GM12873 (cell line): Measurements from ENCODE around the gene MLYCD.

Experiments
- TF ChIP-seq, protein P1 (sequence below): IDR thresholded peaks from 2 replicates; pipeline ENCODE4 v1.5.1; 2012; ENCODE audit warnings: low read depth, mild to moderate bottlenecking, moderate library complexity, low read length, control low read depth; ENCODE audit not compliant: insufficient read depth; ENCODE audit errors: missing control alignments

MLYCD gene

GRCh38 chr16:83948914-83949723, 50.2 kb downstream of the MLYCD start:
- TF ChIP-seq, protein P1, sequence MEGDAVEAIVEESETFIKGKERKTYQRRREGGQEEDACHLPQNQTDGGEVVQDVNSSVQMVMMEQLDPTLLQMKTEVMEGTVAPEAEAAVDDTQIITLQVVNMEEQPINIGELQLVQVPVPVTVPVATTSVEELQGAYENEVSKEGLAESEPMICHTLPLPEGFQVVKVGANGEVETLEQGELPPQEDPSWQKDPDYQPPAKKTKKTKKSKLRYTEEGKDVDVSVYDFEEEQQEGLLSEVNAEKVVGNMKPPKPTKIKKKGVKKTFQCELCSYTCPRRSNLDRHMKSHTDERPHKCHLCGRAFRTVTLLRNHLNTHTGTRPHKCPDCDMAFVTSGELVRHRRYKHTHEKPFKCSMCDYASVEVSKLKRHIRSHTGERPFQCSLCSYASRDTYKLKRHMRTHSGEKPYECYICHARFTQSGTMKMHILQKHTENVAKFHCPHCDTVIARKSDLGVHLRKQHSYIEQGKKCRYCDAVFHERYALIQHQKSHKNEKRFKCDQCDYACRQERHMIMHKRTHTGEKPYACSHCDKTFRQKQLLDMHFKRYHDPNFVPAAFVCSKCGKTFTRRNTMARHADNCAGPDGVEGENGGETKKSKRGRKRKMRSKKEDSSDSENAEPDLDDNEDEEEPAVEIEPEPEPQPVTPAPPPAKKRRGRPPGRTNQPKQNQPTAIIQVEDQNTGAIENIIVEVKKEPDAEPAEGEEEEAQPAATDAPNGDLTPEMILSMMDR = no peak

DNA sequence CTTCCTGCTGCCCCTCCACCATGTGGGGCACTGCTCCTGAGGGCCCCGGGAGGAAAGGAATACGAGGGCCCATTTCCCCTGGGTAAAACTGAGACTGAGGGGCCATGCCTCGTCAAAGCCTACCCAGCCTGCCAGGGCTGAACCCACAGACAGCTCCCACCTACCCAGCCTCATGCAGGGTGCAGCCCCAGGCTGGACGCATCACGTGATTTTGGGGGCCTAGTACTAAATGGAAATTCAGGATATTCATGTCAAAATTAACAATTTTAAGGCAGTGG, 50.7 kb downstream of the MLYCD start:
- TF ChIP-seq, protein P1 = no peak

DNA sequence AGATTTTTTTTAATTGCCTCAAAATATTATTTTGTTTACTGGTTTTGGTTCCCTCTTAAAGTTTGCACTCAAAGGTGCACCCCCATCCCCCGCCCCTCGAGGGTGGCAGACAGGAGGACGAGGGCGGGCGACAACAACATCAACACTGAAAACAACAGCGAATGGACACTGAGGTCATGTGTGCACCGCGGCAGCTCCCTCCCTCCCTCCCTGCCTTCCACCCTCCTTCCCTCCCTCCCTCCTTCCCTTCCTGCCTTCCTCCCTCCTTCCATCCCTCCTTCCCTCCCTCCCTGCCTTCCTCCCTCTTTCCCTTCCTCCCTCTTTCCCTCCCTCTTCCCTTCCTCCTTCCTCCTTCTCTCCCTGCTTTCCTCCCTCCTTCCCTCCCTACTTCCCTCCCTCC, 52.6 kb downstream of the MLYCD start:
- TF ChIP-seq, protein P1 = no peak

DNA sequence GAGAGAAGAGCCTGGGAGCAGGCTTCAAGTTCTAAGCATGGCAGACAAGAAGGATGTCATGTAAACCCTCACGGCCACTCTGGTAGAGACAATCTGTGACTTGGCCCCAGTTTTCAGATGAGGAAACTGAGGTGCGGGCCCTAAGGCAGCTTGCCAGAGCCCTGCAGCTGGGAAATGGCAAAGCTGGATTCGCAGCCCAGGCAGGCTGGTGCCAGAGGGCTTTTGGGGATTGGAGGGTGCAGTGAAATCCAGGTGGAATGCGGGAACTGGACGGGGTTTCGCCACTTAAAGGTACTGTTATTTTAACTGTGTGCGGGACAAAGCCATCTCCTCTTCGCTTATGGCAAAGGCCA, 53.6 kb downstream of the MLYCD start:
- TF ChIP-seq, protein P1 = no peak

GRCh38 chr16:83952940-83953795, 54.3 kb downstream of the MLYCD start, which contains the start of gene OSGIN1:
Gene OSGIN1 (plus strand): TSS chr16:83953240. CDS start chr16:83957672, 4,432 bp downstream.
- TF ChIP-seq, protein P1 = no peak

- TF ChIP-seq, protein P1 = peak; percentile 74
These were observed 55.1 kb downstream of the MLYCD start for GRCh38 chr16:83953796-83954576.

DNA sequence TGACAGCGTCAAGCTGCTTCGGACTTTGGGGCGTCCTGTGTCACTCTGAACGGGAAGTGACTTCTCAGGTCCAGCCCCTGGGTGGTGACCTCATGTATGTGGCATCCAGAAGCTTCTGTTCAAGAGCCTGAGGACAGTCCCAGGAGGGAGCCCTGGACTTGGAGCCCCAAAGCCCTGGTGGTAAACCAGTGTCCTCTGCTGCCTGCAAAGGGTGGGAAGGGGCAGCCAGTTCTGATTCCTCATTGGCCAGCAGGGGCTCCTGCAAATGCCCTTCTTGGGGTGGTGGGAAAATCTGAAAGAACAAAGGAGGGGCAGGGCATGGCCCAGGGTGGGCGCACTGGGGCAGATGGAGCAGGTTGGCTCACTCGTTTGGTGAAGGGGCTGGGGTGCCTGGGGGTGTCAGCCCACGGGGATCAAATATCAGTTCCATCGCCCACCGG, 55.7 kb downstream of the MLYCD start:
- TF ChIP-seq, protein P1 = no peak
